Transverse colon (tissue), 4 donors: ENCODE data around the gene ZBP1. TPM values are rescaled to one million over a fixed set of nuclear protein-coding genes. Genes with fewer than 3 reads are reported as not detected.

Experiments used
- DNase-seq: peaks from one replicate; pipeline ENCODE4 v3.0.0-alpha.2; 2019
- H3K27ac ChIP-seq, 4 donors: fragments of 200-600 bp; sonication (generic); 2 replicates each; pipeline ENCODE4 v1.5.1; 2016 to 2018; ENCODE audit warnings: inconsistent platforms in 4 of 4
- H3K27me3 ChIP-seq: fragments of 200-600 bp; sonication (generic); 2 replicates; pipeline ENCODE4 v1.5.1; 2017; ENCODE audit warnings: inconsistent platforms
- H3K36me3 ChIP-seq, 4 donors: fragments of 200-600 bp; sonication (generic); 2 replicates each; pipeline ENCODE4 v1.5.1; 2017 to 2019; ENCODE audit warnings: inconsistent platforms in 4 of 4
- H3K4me1 ChIP-seq, 4 donors: fragments of 200-600 bp; sonication (generic); 2 replicates each; pipeline ENCODE4 v1.5.1; 2017 to 2020; ENCODE audit warnings: inconsistent platforms in 4 of 4
- H3K4me3 ChIP-seq, 4 donors: fragments of 200-600 bp; sonication (generic); 1 replicate in 1 of 4; 2 replicates in 3 of 4; pipeline versions ENCODE4 v1.5.1 to v1.6.1; 2017 to 2019; ENCODE audit warnings: inconsistent platforms in 4 of 4
- H3K9me3 ChIP-seq, 2 donors: fragments of 200-600 bp; sonication (generic); 2 replicates each; pipeline ENCODE4 v1.5.1; 2017 to 2019; ENCODE audit warnings: inconsistent platforms in 2 of 2
- EP300 ChIP-seq: sonication (generic); formaldehyde crosslinking; IDR thresholded peaks from one replicate; pipeline ENCODE4 v1.6.1; 2017; ENCODE audit warnings: antibody characterized with exemption, low read depth
- POLR2A ChIP-seq: fragments of 450-650 bp; IDR thresholded peaks from one replicate; pipeline ENCODE4 v1.6.1; 2016; ENCODE audit warnings: antibody characterized with exemption, mild to moderate bottlenecking, moderate library complexity
- POLR2AphosphoS5 ChIP-seq, 3 donors: sonication (generic); formaldehyde crosslinking; IDR thresholded peaks; one replicate each; pipeline ENCODE4 v1.6.1; 2016; ENCODE audit warnings: antibody characterized with exemption in 3 of 3
- WGBS, 2 donors: methylation state at CpG; one replicate each; pipeline ENCODE4 v1.1.5; 2018; ENCODE audit warnings: low coverage in 1 of 2; 5-methylcytosine and 5-hydroxymethylcytosine counted together
- in situ Hi-C, 4 donors: fragments of 200-750 bp; cut with MboI; loops; one replicate each; pipeline versions ENCODE4 v1.15.0 to v1.15.1; 2017; ENCODE audit warnings: low sequenced_read_pairs in 3 of 4, low pct_ligation_motif_present in 1 of 4, low pct_unique_long_range_greater_than_20kb in 1 of 4
- intact Hi-C: fragments of 100-400 bp; cut with DNase I; formaldehyde crosslinking; loops from one replicate; pipeline ENCODE4 v1.15.1; 2023; ENCODE audit warnings: low total_unique reads
- total RNA-seq, 4 donors: library from RNA; depleted of rRNA; stranded (reverse); fragments of >200 nt; gene quantifications; one replicate each; pipeline ENCODE4 v1.1.0, GENCODE V29; 2016
- TF ChIP-seq, protein P1 (sequence below), 5 experiments: fragments of 200-600 bp in 3 of 5; fragments of 450-650 bp in 2 of 5; sonication (generic) in 3 of 5; IDR thresholded peaks; 1 replicate in 2 of 5; 2 replicates in 3 of 5; pipeline ENCODE4 v1.5.1; 2016 to 2017; ENCODE audit warnings: antibody characterized with exemption in 5 of 5, inconsistent platforms in 3 of 5, mild to moderate bottlenecking in 2 of 5, moderate library complexity in 1 of 5

Gene ZBP1
- total RNA-seq, 4 donors from 2014 or later, result 1.6 to 4.4 TPM; not detected in 2

DNA sequence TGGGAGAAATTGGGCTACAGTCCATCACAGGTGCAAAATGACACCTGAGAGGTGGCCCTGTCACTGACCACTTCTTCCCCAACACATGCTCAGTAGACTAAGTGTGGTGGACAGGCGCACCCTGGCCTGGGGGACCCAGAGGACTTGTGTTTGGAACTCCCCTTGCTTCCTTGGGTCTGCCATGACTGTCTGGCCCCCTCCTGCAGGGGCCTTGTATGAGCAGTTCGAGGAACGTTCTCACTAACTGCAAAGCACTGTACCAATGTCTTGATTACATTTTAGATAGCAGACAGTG, 63.3 kb downstream of the ZBP1 start:
- TF ChIP-seq EP300, result no peak
- no peak for TF ChIP-seq POLR2AphosphoS5 (IDR thresholded peaks at IDR 0.05)
- no peak for TF ChIP-seq POLR2A
- TF ChIP-seq, protein P1, sequence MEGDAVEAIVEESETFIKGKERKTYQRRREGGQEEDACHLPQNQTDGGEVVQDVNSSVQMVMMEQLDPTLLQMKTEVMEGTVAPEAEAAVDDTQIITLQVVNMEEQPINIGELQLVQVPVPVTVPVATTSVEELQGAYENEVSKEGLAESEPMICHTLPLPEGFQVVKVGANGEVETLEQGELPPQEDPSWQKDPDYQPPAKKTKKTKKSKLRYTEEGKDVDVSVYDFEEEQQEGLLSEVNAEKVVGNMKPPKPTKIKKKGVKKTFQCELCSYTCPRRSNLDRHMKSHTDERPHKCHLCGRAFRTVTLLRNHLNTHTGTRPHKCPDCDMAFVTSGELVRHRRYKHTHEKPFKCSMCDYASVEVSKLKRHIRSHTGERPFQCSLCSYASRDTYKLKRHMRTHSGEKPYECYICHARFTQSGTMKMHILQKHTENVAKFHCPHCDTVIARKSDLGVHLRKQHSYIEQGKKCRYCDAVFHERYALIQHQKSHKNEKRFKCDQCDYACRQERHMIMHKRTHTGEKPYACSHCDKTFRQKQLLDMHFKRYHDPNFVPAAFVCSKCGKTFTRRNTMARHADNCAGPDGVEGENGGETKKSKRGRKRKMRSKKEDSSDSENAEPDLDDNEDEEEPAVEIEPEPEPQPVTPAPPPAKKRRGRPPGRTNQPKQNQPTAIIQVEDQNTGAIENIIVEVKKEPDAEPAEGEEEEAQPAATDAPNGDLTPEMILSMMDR (IDR thresholded peaks at IDR 0.05), result no peak
- no peaks in the 10 kb centered on the region for H3K9me3 ChIP-seq
- H3K27ac ChIP-seq, result no peak overlapping the region
- no peak for DNase-seq
- peaks cover 7 to 25% (median 20%) of the 10 kb centered on the region in 4 donors for H3K4me1 ChIP-seq
- in situ Hi-C loops, result no loop called here
- H3K36me3 ChIP-seq, result no peaks in the 10 kb centered on the region
- H3K27me3 ChIP-seq, result no peaks in the 10 kb centered on the region
- WGBS, 2 donors, result 88% methylated on average over 3 of the region's 3 CpGs; no CpG with 5 or more reads in 1 of the 2 donors
- intact Hi-C loops, result no loop called here
- H3K4me3 ChIP-seq, result no peak overlapping the region

DNA sequence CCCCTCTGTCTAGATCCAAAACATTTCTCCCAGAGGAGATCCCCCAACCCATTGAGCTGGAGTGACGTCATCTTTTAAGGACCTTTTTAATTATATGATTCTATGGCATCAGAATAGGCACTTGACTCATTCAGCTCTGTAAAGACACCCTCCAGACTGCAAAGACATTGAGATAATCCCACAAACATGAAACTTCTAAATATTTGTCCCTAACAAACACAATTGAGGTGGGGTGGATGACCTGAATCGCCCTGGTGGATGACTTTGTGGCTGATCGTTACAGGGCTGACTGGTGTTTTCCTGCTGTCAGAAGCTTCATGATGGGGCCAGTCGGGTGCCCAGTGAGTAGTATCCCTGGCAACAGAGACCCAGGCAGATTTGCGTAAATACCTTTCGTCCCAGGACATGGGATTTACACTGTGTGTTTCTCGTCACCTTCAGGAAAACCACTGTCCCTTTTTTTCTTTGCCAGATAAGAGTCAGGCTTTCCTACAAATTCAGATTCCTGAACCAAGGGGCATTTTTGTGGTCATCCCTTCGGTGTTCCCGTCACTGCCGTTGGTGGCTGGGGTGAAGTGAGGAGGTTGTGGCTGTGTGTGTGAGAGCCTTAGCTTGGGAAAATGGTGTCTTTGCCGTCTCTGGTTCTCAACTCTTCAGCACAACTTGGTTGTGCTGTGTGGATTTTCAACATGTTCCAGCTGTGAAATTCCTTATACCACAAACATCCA, 64.6 kb downstream of the ZBP1 start:
- Histone ChIP-seq H3K27ac (no peak overlapping the region), H3K4me3 (no peak overlapping the region), H3K36me3 (no peaks in the 10 kb centered on the region), H3K4me1 (peaks cover 7 to 22% (median 18%) of the 10 kb centered on the region in 4 donors), H3K27me3 (no peaks in the 10 kb centered on the region), H3K9me3 (no peaks in the 10 kb centered on the region)
- WGBS, 2 donors, result 66 to 74% methylated on average over 10 to 11 of the region's 11 CpGs
- DNase-seq, result no peak
- intact Hi-C loops, result no loop called here
- no peak for TF ChIP-seq EP300
- in situ Hi-C loops, result no loop called here

Other genes starting within 250 kb of the ZBP1 start
- gene RBM38, start 229.0 kb downstream of the ZBP1 start, total RNA-seq, result 10 to 100 TPM; 26.5 to 37.4 (median 30.4) TPM
- under 1 TPM in 1 of 4 donors, not detected in 3; 0.14 TPM for gene CTCFL, start 95.3 kb downstream of the ZBP1 start, total RNA-seq
- 100 to 1,000 TPM; 395 to 794 (median 739) TPM for gene PCK1, start 59.3 kb downstream of the ZBP1 start, total RNA-seq
- gene PMEPA1, start 89.6 kb upstream of the ZBP1 start, total RNA-seq, result 10 to 100 TPM in 2 of 4 donors, 1 to 10 TPM in 2; 6.4 to 10.8 (median 8.4) TPM